Loucy (cell line): ENCODE data around the gene SEC31A.

ENCODE experiments used
- EZH2phosphoT487 ChIP-seq: fragments of 200-600 bp; IDR thresholded peaks from 2 replicates; pipeline ENCODE4 v1.6.1; 2018; ENCODE audit warnings: antibody characterized with exemption, mild to moderate bottlenecking, moderate library complexity, borderline replicate concordance
- TF ChIP-seq, protein P1 (sequence below): fragments of 200-600 bp; sonication (generic); conservative IDR thresholded peaks from 2 replicates; pipeline ENCODE4 v1.5.1; 2014; ENCODE audit warnings: mild to moderate bottlenecking, antibody characterized with exemption, low read length

DNA sequence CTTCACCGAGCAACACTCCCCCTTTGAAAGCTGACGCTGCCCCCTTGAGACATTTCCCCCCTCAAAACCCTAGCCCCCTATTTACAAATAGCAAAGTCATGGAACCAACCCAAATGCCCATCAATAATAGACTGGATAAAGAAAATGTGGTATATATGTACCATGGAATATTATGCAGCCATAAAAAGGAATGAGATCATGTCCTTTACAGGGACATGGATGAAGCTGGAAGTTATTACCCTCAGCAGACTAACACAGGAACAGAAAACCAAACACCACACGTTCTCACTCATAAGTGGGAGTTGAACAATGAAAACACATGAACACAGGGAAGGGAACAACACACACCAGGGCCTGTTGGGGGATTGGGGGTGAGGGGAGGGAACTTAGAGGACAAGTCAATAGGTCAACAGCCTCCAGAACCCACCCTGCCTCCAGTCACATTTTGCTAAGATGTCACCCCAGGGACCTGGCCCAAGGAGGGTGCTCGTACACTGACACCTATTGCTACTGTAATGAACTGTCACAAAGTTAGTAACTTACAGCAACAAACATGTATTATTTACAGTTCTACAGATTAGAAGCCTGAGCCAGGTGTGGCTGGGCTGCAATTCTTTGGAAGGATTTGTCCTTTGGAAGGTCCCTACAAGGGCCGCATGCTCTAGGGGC is 113.0 kb downstream of the SEC31A start:
- TF ChIP-seq, protein P1, sequence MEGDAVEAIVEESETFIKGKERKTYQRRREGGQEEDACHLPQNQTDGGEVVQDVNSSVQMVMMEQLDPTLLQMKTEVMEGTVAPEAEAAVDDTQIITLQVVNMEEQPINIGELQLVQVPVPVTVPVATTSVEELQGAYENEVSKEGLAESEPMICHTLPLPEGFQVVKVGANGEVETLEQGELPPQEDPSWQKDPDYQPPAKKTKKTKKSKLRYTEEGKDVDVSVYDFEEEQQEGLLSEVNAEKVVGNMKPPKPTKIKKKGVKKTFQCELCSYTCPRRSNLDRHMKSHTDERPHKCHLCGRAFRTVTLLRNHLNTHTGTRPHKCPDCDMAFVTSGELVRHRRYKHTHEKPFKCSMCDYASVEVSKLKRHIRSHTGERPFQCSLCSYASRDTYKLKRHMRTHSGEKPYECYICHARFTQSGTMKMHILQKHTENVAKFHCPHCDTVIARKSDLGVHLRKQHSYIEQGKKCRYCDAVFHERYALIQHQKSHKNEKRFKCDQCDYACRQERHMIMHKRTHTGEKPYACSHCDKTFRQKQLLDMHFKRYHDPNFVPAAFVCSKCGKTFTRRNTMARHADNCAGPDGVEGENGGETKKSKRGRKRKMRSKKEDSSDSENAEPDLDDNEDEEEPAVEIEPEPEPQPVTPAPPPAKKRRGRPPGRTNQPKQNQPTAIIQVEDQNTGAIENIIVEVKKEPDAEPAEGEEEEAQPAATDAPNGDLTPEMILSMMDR, result no peak
- TF ChIP-seq EZH2phosphoT487, result no peak
